ENCODE data around the gene DCAF16. TPM values are rescaled to one million over a fixed set of nuclear protein-coding genes. Genes with fewer than 3 reads are reported as not detected.
"Not testable (repeated sequence)": the region's sequence is repeated elsewhere in the genome, so short reads cannot be mapped to it uniquely, and the experiment has no call there.

Gene DCAF16
- total RNA-seq, 1 donor from 2014 or later = 32.7 TPM

DNA sequence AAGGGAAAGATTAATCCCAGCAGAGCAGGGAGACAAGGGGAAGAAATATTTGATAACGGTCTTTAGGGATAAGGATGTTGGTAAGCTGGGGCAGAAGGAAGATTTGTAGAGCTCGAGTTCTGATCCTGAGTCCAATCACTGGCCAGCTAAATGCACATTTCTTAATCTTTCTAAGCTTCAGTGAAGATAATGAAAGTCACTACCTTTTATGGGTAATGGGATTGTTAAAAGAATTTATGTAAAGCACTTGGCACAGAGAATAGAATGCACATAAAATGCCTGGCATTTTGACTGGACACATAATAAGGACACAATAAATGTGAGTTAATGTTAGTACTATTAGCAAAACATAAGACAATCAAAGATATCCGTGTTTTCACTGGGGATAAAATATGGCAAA, 43.5 kb upstream of the DCAF16 start:
- Mint-ChIP-seq H3K4me3 (ENCODE audit: unreplicated experiment) (no peak overlapping the region), H3K36me3 (ENCODE audit: low read depth, unreplicated experiment) (no peaks in the 10 kb centered on the region), H3K9me3 (ENCODE audit: unreplicated experiment) (no peaks in the 10 kb centered on the region), H3K27ac (ENCODE audit: unreplicated experiment) (no peak overlapping the region), H3K4me1 (ENCODE audit: low read depth, unreplicated experiment) (no peaks in the 10 kb centered on the region), H3K27me3 (ENCODE audit: low read depth, unreplicated experiment) (no peaks in the 10 kb centered on the region)
- TF ChIP-seq, protein P1, sequence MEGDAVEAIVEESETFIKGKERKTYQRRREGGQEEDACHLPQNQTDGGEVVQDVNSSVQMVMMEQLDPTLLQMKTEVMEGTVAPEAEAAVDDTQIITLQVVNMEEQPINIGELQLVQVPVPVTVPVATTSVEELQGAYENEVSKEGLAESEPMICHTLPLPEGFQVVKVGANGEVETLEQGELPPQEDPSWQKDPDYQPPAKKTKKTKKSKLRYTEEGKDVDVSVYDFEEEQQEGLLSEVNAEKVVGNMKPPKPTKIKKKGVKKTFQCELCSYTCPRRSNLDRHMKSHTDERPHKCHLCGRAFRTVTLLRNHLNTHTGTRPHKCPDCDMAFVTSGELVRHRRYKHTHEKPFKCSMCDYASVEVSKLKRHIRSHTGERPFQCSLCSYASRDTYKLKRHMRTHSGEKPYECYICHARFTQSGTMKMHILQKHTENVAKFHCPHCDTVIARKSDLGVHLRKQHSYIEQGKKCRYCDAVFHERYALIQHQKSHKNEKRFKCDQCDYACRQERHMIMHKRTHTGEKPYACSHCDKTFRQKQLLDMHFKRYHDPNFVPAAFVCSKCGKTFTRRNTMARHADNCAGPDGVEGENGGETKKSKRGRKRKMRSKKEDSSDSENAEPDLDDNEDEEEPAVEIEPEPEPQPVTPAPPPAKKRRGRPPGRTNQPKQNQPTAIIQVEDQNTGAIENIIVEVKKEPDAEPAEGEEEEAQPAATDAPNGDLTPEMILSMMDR (IDR thresholded peaks at IDR 0.05; ENCODE audit: insufficient read depth, low read depth, low read length) = no peak
- no peak for TF ChIP-seq EZH2 (IDR thresholded peaks at IDR 0.05; ENCODE audit: insufficient read depth, low read length)
- Histone ChIP-seq H3K27ac (ENCODE audit: low read depth, low read length) (no peak overlapping the region), H3K4me1 (ENCODE audit: insufficient read depth, low read length) (no peaks in the 10 kb centered on the region), H3K4me3 (ENCODE audit: insufficient read depth, low read depth, low read length) (no peak overlapping the region), H3K27me3 (ENCODE audit: insufficient read depth, low read length) (no peaks in the 10 kb centered on the region), H3K4me2 (ENCODE audit: low read length) (no peak overlapping the region), H4K20me1 (ENCODE audit: insufficient read depth, low read length) (no peaks in the 10 kb centered on the region), H3K9ac (ENCODE audit: low read length) (no peak overlapping the region), H3K36me3 (ENCODE audit: insufficient read depth, low read length) (no peaks in the 10 kb centered on the region), H3K9me3 (ENCODE audit: insufficient read depth, low read depth, low read length) (no peaks in the 10 kb centered on the region), H2AFZ (ENCODE audit: low read depth, low read length) (no peak overlapping the region), H3K79me2 (ENCODE audit: insufficient read depth, low read length) (no peaks in the 10 kb centered on the region)
- DNase-seq (ENCODE audit: low read depth) (no peak), FAIRE-seq (no peak)

DNA sequence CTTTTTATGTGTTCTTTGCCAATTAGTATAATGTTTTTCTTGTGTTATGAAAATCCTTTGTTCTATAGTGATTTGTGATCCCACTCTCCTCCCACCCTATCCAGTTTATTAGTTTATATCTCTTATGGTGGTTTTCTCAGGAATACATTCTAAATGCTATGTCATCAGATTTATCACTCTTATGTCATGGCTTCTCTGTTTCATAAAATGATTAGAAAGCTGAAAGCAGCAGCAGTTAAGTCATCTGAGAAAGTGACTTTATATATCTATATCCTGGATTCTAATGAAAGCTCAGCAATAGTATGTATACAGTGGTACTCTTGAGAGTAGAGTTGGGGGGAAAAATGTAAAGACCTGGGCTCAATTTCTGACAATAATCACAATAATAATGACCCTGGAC, 41.4 kb upstream of the DCAF16 start:
- no peak overlapping the region for H3K4me3 Mint-ChIP-seq (ENCODE audit: unreplicated experiment)
- no peak for DNase-seq (ENCODE audit: low read depth)
- no peaks in the 10 kb centered on the region for H3K36me3 ChIP-seq (ENCODE audit: insufficient read depth, low read length)
- no peak for FAIRE-seq
- H3K4me1 Mint-ChIP-seq (ENCODE audit: low read depth, unreplicated experiment) = no peaks in the 10 kb centered on the region
- H2AFZ ChIP-seq (ENCODE audit: low read depth, low read length) = no peak overlapping the region
- H4K20me1 ChIP-seq (ENCODE audit: insufficient read depth, low read length) = no peaks in the 10 kb centered on the region
- no peak overlapping the region for H3K27ac ChIP-seq (ENCODE audit: low read depth, low read length)
- H3K9me3 Mint-ChIP-seq (ENCODE audit: unreplicated experiment) = no peaks in the 10 kb centered on the region
- H3K36me3 Mint-ChIP-seq (ENCODE audit: low read depth, unreplicated experiment) = no peaks in the 10 kb centered on the region
- H3K27ac Mint-ChIP-seq (ENCODE audit: unreplicated experiment) = no peak overlapping the region
- TF ChIP-seq, protein P1 (IDR thresholded peaks at IDR 0.05; ENCODE audit: insufficient read depth, low read depth, low read length) = no peak
- no peak for TF ChIP-seq EZH2 (IDR thresholded peaks at IDR 0.05; ENCODE audit: insufficient read depth, low read length)
- no peaks in the 10 kb centered on the region for H3K27me3 ChIP-seq (ENCODE audit: insufficient read depth, low read length)
- H3K79me2 ChIP-seq (ENCODE audit: insufficient read depth, low read length) = no peaks in the 10 kb centered on the region
- H3K27me3 Mint-ChIP-seq (ENCODE audit: low read depth, unreplicated experiment) = no peaks in the 10 kb centered on the region
- H3K4me2 ChIP-seq (ENCODE audit: low read length) = no peak overlapping the region
- H3K9ac ChIP-seq (ENCODE audit: low read length) = no peak overlapping the region
- H3K4me1 ChIP-seq (ENCODE audit: insufficient read depth, low read length) = no peaks in the 10 kb centered on the region
- no peak overlapping the region for H3K4me3 ChIP-seq (ENCODE audit: insufficient read depth, low read depth, low read length)
- no peaks in the 10 kb centered on the region for H3K9me3 ChIP-seq (ENCODE audit: insufficient read depth, low read depth, low read length)

DNA sequence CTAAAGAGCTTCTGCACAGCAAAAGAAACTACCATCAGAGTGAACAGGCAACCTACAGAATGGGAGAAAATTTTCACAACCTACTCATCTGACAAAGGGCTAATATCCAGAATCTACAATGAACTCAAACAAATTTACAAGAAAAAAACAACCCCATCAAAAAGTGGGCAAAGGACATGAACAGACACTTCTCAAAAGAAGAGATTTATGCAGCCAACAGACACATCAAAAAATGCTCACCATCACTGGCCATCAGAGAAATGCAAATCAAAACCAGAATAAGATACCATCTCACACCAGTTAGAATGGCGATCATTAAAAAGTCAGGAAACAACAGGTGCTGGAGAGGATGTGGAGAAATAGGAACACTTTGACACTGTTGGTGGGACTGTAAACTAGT, 39.7 kb upstream of the DCAF16 start:
- not testable (repeated sequence) for H3K9me3 Mint-ChIP-seq (ENCODE audit: unreplicated experiment); H3K36me3 Mint-ChIP-seq (ENCODE audit: low read depth, unreplicated experiment); H3K4me1 Mint-ChIP-seq (ENCODE audit: low read depth, unreplicated experiment); H3K27ac ChIP-seq (ENCODE audit: low read depth, low read length); DNase-seq (ENCODE audit: low read depth); H3K4me2 ChIP-seq (ENCODE audit: low read length); H3K4me1 ChIP-seq (ENCODE audit: insufficient read depth, low read length); H3K4me3 Mint-ChIP-seq (ENCODE audit: unreplicated experiment); H3K27me3 ChIP-seq (ENCODE audit: insufficient read depth, low read length); H3K27me3 Mint-ChIP-seq (ENCODE audit: low read depth, unreplicated experiment); H2AFZ ChIP-seq (ENCODE audit: low read depth, low read length); H3K79me2 ChIP-seq (ENCODE audit: insufficient read depth, low read length); H4K20me1 ChIP-seq (ENCODE audit: insufficient read depth, low read length); H3K9me3 ChIP-seq (ENCODE audit: insufficient read depth, low read depth, low read length); FAIRE-seq; H3K4me3 ChIP-seq (ENCODE audit: insufficient read depth, low read depth, low read length); H3K36me3 ChIP-seq (ENCODE audit: insufficient read depth, low read length); H3K27ac Mint-ChIP-seq (ENCODE audit: unreplicated experiment); H3K9ac ChIP-seq (ENCODE audit: low read length)

All from astrocyte (in vitro differentiated cells and primary cell).